ENCODE measurements around the gene SRD5A1.

DNA sequence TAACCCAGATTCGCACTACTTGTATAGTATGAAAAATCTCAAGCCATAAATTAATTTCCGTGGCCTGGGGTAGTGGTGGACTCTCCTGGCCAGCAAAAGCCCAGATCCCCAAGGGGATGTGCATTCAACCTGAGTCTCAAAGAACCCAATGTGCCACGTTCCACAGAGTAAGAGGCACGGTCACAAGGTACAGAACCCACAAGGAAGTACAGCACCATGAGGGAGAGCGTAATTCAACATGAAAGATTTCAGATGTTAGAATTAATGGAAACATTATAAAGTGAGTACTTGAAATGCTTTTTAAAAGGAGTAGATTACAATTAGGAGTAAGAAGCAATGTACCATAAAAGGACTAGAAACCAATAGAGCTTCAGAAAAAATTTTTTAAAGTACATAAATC is 23.4 kb downstream of the SRD5A1 start:
- TF ChIP-seq EZH2phosphoT487 (IDR thresholded peaks at IDR 0.05; ENCODE audit: insufficient read depth, low read depth) (no peak), EZH2 (IDR thresholded peaks at IDR 0.05; ENCODE audit: insufficient read depth, poor library complexity, severe bottlenecking) (no peak)
